NCI-H69 (cell line): Measurements from ENCODE around the gene MCM3AP.

Source experiments
- DNase-seq: peaks from one replicate; lab custom pipeline; 2025; lab: John Stamatoyannopoulos, UW

MCM3AP gene

GRCh38 chr21:46217511-46218196 is 67.8 kb downstream of the MCM3AP start:
- DNase-seq, result no peak

GRCh38 chr21:46216132-46216747 is 69.2 kb downstream of the MCM3AP start:
- DNase-seq, result no peak

- DNase-seq, result no peak
These were observed 69.8 kb downstream of the MCM3AP start for GRCh38 chr21:46215436-46216131.

- no peak for DNase-seq
These were observed 70.7 kb downstream of the MCM3AP start for GRCh38 chr21:46214478-46215340.

GRCh38 chr21:46213620-46214286 is 71.7 kb downstream of the MCM3AP start:
- DNase-seq, result no peak

- no peak for DNase-seq
These were observed 72.5 kb downstream of the MCM3AP start for GRCh38 chr21:46212721-46213484.

- DNase-seq, result no peak
These were observed 73.4 kb downstream of the MCM3AP start for GRCh38 chr21:46211786-46212720.

- no peak for DNase-seq
These were observed 74.0 kb downstream of the MCM3AP start for GRCh38 chr21:46211376-46211775.

GRCh38 chr21:46210378-46211136 is 74.9 kb downstream of the MCM3AP start:
- DNase-seq, result no peak

GRCh38 chr21:46208761-46209721 is 76.4 kb downstream of the MCM3AP start:
- no peak for DNase-seq

GRCh38 chr21:46207920-46208591 is 77.4 kb downstream of the MCM3AP start:
- DNase-seq, result no peak

GRCh38 chr21:46207006-46207919 is 78.1 kb downstream of the MCM3AP start:
- DNase-seq, result no peak

- DNase-seq, result no peak
These were observed 79.0 kb downstream of the MCM3AP start for GRCh38 chr21:46206163-46207005.

GRCh38 chr21:46205766-46206162 is 79.6 kb downstream of the MCM3AP start:
- DNase-seq, result peak; percentile 1

- no peak for DNase-seq
These were observed 80.2 kb downstream of the MCM3AP start for GRCh38 chr21:46205166-46205565.
